Hepatocyte (in vitro differentiated cells): ENCODE measurements around the gene PRSS21. TPM values are rescaled to one million over a fixed set of nuclear protein-coding genes. Genes with fewer than 3 reads are reported as not detected.
A peak's percentile ranks its signal among the peaks of the same experiment; 100 is the strongest.

Experiments used
- DNase-seq: peaks from one replicate; pipeline ENCODE4 v3.0.0-alpha.2; 2016; ENCODE audit warnings: low spot score
- H2AFZ ChIP-seq: fragments of 200-600 bp; sonication (generic); 2 replicates; pipeline ENCODE4 v1.6.0; 2016; ENCODE audit warnings: antibody characterized with exemption, mild to moderate bottlenecking
- H3K27ac ChIP-seq: fragments of 200-600 bp; sonication (generic); 2 replicates; pipeline ENCODE4 v1.5.1; 2016; ENCODE audit warnings: mild to moderate bottlenecking
- H3K27me3 ChIP-seq: fragments of 200-600 bp; sonication (generic); 2 replicates; pipeline ENCODE4 v1.6.1; 2016
- H3K36me3 ChIP-seq: fragments of 200-600 bp; sonication (generic); replicated peaks from 2 replicates; pipeline ENCODE4 v1.5.1; 2016; ENCODE audit warnings: low read depth; ENCODE audit not compliant: insufficient read depth
- H3K4me1 ChIP-seq: fragments of 200-600 bp; sonication (generic); 2 replicates; pipeline ENCODE4 v1.5.1; 2016; ENCODE audit warnings: mild to moderate bottlenecking, moderate library complexity; ENCODE audit not compliant: insufficient read depth
- H3K4me2 ChIP-seq: fragments of 200-600 bp; sonication (generic); 2 replicates; pipeline ENCODE4 v1.6.0; 2016
- H3K4me3 ChIP-seq: fragments of 200-600 bp; sonication (generic); 2 replicates; pipeline ENCODE4 v1.5.1; 2016; ENCODE audit warnings: mild to moderate bottlenecking
- H3K79me2 ChIP-seq: fragments of 200-600 bp; sonication (generic); 2 replicates; pipeline ENCODE4 v1.6.0; 2017; ENCODE audit warnings: mild to moderate bottlenecking
- H3K9me2 ChIP-seq: fragments of 200-600 bp; sonication (generic); replicated peaks from 2 replicates; pipeline ENCODE4 v1.6.0; 2017; ENCODE audit warnings: mild to moderate bottlenecking; ENCODE audit not compliant: insufficient read depth
- H3K9me3 ChIP-seq: fragments of 200-600 bp; sonication (generic); 2 replicates; pipeline ENCODE4 v1.5.1; 2016; ENCODE audit warnings: low read depth, mild to moderate bottlenecking
- H4K20me1 ChIP-seq: fragments of 200-600 bp; sonication (generic); 2 replicates; pipeline ENCODE4 v1.6.0; 2016; ENCODE audit warnings: mild to moderate bottlenecking; ENCODE audit not compliant: insufficient read depth, poor library complexity, severe bottlenecking
- CTCF ChIP-seq: fragments of 200-600 bp; sonication (generic); IDR thresholded peaks from 2 replicates; pipeline ENCODE4 v1.5.1; 2016; ENCODE audit warnings: antibody characterized with exemption, mild to moderate bottlenecking; ENCODE audit not compliant: poor library complexity
- EZH2 ChIP-seq: fragments of 200-600 bp; sonication (generic); IDR thresholded peaks from 2 replicates; pipeline ENCODE4 v1.6.1; 2016; ENCODE audit warnings: antibody characterized with exemption, mild to moderate bottlenecking, borderline replicate concordance
- EZH2phosphoT487 ChIP-seq: fragments of 200-600 bp; sonication (generic); IDR thresholded peaks from one replicate; pipeline ENCODE4 v1.6.1; 2018; ENCODE audit warnings: antibody characterized with exemption, mild to moderate bottlenecking, low read depth, moderate library complexity; ENCODE audit not compliant: unreplicated experiment, severe bottlenecking
- WGBS: methylation state at CpG from one replicate; pipeline ENCODE4 v1.1.6; 2016; ENCODE audit warnings: low lambda C conversion rate; ENCODE audit errors: missing lambda C conversion rate; 5-methylcytosine and 5-hydroxymethylcytosine counted together
- polyA plus RNA-seq: library from polyadenylated mRNA; unstranded; fragments of >200 nt; fragmentation: Nextera tagmentation; extraction: Ambion mirVana; gene quantifications from 2 replicates; pipeline ENCODE4 v1.2.1, GENCODE V29; 2016
- total RNA-seq: library from RNA; depleted of rRNA; stranded (reverse); fragments of >200 nt; gene quantifications from 2 replicates; pipeline ENCODE4 v1.2.3, GENCODE V29; 2014

The PRSS21 gene
- total and polyA plus RNA-seq, 2 experiments from 2014 or later, result not detected

DNA sequence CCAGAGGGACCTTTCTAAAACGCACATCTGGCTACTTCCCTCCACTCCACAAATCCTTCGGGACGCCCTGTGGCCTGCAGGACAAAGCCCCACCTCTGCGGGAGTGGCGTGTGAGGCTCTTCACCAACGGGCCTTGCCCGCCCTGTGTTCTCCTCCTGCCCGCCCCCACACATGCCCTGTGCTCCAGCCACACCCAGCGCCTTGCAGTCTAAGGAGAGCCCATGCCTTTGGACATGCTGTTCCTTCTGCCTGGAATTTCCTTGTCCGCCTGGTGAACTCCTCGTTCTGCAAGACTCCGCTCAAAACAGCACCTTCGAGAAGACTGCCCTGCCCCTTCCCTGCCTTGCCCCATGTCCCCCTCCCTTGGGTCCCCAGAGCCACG, 47.4 kb upstream of the PRSS21 start:
- Histone ChIP-seq H3K79me2 (peaks cover 58% of the 10 kb centered on the region), H3K27ac (no peak overlapping the region), H4K20me1 (peaks cover 62% of the 10 kb centered on the region), H3K27me3 (no peaks in the 10 kb centered on the region), H3K9me3 (no peaks in the 10 kb centered on the region), H3K4me3 (no peak overlapping the region), H3K4me2 (no peak overlapping the region), H3K4me1 (no peaks in the 10 kb centered on the region), H3K9me2 (no peaks in the 10 kb centered on the region), H3K36me3 (peaks cover 1% of the 10 kb centered on the region), H2AFZ (no peak overlapping the region)
- no peak for TF ChIP-seq EZH2phosphoT487
- no peak for TF ChIP-seq EZH2
- TF ChIP-seq CTCF, result no peak
- WGBS, result 93% methylated on average over 14 of the region's 14 CpGs
- no peak for DNase-seq

- Histone ChIP-seq H4K20me1 (peaks cover 60% of the 10 kb centered on the region), H3K4me1 (peaks cover 3% of the 10 kb centered on the region), H3K9me3 (no peaks in the 10 kb centered on the region), H3K9me2 (no peaks in the 10 kb centered on the region), H3K36me3 (no peaks in the 10 kb centered on the region), H3K27ac (peak overlapping the region; percentile 23), H3K4me3 (no peak overlapping the region), H3K27me3 (no peaks in the 10 kb centered on the region), H3K79me2 (peaks cover 58% of the 10 kb centered on the region), H3K4me2 (no peak overlapping the region), H2AFZ (no peak overlapping the region)
- no peak for TF ChIP-seq EZH2
- no peak for TF ChIP-seq EZH2phosphoT487
- TF ChIP-seq CTCF, result peak; percentile 6
- DNase-seq, result no peak
- 89% methylated on average over 31 of the region's 32 CpGs for WGBS
Observed at GRCh38 chr16:2770057-2770951, 46.7 kb upstream of the PRSS21 start.

- Histone ChIP-seq H3K4me1 (peaks cover 10% of the 10 kb centered on the region), H2AFZ (no peak overlapping the region), H3K9me2 (no peaks in the 10 kb centered on the region), H4K20me1 (peaks cover 58% of the 10 kb centered on the region), H3K9me3 (no peaks in the 10 kb centered on the region), H3K36me3 (no peaks in the 10 kb centered on the region), H3K4me2 (no peak overlapping the region), H3K27me3 (no peaks in the 10 kb centered on the region), H3K27ac (no peak overlapping the region), H3K79me2 (peaks cover 58% of the 10 kb centered on the region), H3K4me3 (no peak overlapping the region)
- no peak for DNase-seq
- 88% methylated on average over 18 of the region's 18 CpGs for WGBS
- TF ChIP-seq EZH2phosphoT487 (no peak), CTCF (no peak), EZH2 (no peak)
Observed at GRCh38 chr16:2771496-2772402, 45.3 kb upstream of the PRSS21 start.
